ENCODE measurements around the gene FCRLA. TPM values are rescaled to one million over a fixed set of nuclear protein-coding genes. Genes with fewer than 3 reads are reported as not detected.

Gene FCRLA
- total RNA-seq, 2 experiments from 2014 or later, result 409 to 672 TPM

DNA sequence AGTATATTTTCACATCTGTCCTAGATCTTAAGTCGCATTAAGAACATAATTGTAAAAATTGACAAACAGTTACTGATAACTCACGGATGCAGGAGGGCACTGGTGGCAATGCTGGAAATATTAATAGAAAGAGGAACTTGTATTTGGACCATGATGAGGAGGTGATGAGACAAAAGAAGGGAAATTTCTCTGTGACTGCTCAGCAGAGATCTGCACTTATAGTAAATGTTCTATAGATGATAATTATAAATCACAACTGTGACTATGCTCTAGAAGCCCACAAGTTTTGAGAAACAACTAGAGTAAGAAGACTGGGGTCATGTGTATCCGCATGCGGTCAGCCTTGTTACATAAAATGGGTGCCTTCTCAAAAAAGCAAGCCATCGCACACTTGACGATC, 33.9 kb downstream of the FCRLA start:
- Histone ChIP-seq H4K20me1 (ENCODE audit: insufficient read depth, low read length) (no peaks in the 10 kb centered on the region), H3K79me2 (ENCODE audit: insufficient read depth, low read depth, low read length) (no peaks in the 10 kb centered on the region), H3K4me2 (ENCODE audit: low read length) (peak overlapping the region; percentile 57), H3K4me1 (ENCODE audit: insufficient read depth, low read length, poor library complexity, severe bottlenecking) (peaks cover 48% of the 10 kb centered on the region), H3K4me3 (ENCODE audit: low read depth, low read length, poor library complexity, severe bottlenecking) (no peak overlapping the region), H3K36me3 (ENCODE audit: insufficient read depth, low read length) (no peaks in the 10 kb centered on the region), H2AFZ (ENCODE audit: low read length) (peak overlapping the region; percentile 20; the same call in 1 of the 2 replicates), H3K9me2 (ENCODE audit: insufficient read depth, low read length) (no peaks in the 10 kb centered on the region), H3K9me3 (ENCODE audit: low read length) (no peaks in the 10 kb centered on the region), H3K27ac (ENCODE audit: low read depth, low read length, poor library complexity, severe bottlenecking) (no peak overlapping the region)
- ChIA-PET POLR2A (interaction anchor here (0.7 to 7.0 kb wide), 5 partner anchors 9 to 209 kb away, joined by 3 to 64 read pairs (median 4); partner anchors contain the start of genes DUSP12 and FCRLA), CTCF (ENCODE audit: unreplicated experiment) (interaction anchor here (0.8 to 1.4 kb wide), 4 partner anchors 14 to 254 kb away, joined by 3 to 4 read pairs (median 3); no protein-coding TSS in a partner anchor)
- peak; percentile 32 for DNase-seq (ENCODE audit: low spot score)
- TF ChIP-seq, protein P1, sequence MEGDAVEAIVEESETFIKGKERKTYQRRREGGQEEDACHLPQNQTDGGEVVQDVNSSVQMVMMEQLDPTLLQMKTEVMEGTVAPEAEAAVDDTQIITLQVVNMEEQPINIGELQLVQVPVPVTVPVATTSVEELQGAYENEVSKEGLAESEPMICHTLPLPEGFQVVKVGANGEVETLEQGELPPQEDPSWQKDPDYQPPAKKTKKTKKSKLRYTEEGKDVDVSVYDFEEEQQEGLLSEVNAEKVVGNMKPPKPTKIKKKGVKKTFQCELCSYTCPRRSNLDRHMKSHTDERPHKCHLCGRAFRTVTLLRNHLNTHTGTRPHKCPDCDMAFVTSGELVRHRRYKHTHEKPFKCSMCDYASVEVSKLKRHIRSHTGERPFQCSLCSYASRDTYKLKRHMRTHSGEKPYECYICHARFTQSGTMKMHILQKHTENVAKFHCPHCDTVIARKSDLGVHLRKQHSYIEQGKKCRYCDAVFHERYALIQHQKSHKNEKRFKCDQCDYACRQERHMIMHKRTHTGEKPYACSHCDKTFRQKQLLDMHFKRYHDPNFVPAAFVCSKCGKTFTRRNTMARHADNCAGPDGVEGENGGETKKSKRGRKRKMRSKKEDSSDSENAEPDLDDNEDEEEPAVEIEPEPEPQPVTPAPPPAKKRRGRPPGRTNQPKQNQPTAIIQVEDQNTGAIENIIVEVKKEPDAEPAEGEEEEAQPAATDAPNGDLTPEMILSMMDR (conservative IDR thresholded peaks at IDR 0.05; ENCODE audit: low read length), result no peak
- TF ChIP-seq EZH2phosphoT487 (IDR thresholded peaks at IDR 0.05; ENCODE audit: borderline replicate concordance, low read depth, low read length), result no peak
- intact Hi-C loops (cut with micrococcal nuclease; ENCODE audit: unreplicated experiment), result loop anchor here (1.0 to 10.0 kb wide), 2 partner anchors 176 to 254 kb away; no protein-coding TSS in a partner anchor
- no TSS peak for BruUV-seq (replicated peaks)

DNA sequence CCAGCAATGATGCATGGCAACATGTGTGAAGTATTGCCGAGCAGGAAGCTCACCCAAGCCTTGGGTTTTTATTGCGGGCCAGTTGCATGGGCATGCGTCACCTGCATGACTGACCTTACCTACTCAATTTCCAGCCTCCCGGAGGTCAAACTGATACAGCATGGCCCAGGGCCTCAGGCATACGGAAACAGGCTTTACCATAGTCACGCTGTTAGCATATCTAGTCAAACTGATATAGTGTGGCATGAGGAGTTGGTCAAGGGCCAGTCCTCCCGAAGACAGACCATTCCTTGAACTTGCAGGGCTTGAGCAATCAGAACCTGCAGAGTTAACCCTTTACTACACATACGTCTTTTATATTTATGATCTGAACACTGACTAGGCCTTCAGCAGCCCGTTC, 36.2 kb downstream of the FCRLA start:
- H3K9me2 ChIP-seq (ENCODE audit: insufficient read depth, low read length), result no peaks in the 10 kb centered on the region
- H4K20me1 ChIP-seq (ENCODE audit: insufficient read depth, low read length), result no peaks in the 10 kb centered on the region
- H3K4me3 ChIP-seq (ENCODE audit: low read depth, low read length, poor library complexity, severe bottlenecking), result no peak overlapping the region
- no peaks in the 10 kb centered on the region for H3K36me3 ChIP-seq (ENCODE audit: insufficient read depth, low read length)
- ChIA-PET POLR2A (interaction anchor here (0.7 to 1.1 kb wide), 2 partner anchors 42 to 363 kb away, joined by 3 read pairs; no protein-coding TSS in a partner anchor), CTCF (ENCODE audit: unreplicated experiment) (no interaction called here)
- H3K4me1 ChIP-seq (ENCODE audit: insufficient read depth, low read length, poor library complexity, severe bottlenecking), result peaks cover 41% of the 10 kb centered on the region
- no TSS peak for BruUV-seq (replicated peaks)
- H2AFZ ChIP-seq (ENCODE audit: low read length), result no peak overlapping the region
- H3K9me3 ChIP-seq (ENCODE audit: low read length), result no peaks in the 10 kb centered on the region
- no peaks in the 10 kb centered on the region for H3K79me2 ChIP-seq (ENCODE audit: insufficient read depth, low read depth, low read length)
- TF ChIP-seq, protein P1 (conservative IDR thresholded peaks at IDR 0.05; ENCODE audit: low read length), result no peak
- no peak overlapping the region for H3K27ac ChIP-seq (ENCODE audit: low read depth, low read length, poor library complexity, severe bottlenecking)
- no peak for DNase-seq (ENCODE audit: low spot score)
- no peak overlapping the region for H3K4me2 ChIP-seq (ENCODE audit: low read length)
- intact Hi-C loops (cut with micrococcal nuclease; ENCODE audit: unreplicated experiment), result loop anchor here (10.0 kb wide), 1 partner anchor 178 kb away; no protein-coding TSS in a partner anchor

DNA sequence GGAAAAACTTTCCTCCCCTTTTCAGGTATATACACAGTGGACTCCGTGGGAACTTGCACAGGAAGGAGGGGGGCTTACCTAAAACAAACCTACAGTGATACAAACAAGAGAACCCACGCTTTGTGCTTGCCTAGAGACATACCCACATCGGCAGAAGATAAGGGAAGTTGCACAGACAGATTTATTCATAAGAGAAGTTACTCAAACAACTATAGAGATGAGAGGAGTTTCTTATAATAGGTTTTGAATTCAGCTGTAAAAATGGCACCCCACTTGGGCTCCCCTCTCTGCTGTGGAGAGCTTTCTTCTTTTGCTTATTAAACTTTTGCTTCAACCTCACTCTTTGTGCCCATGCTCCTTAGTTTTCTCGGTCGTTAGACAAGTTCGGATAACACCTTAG, 40.8 kb downstream of the FCRLA start:
- Histone ChIP-seq H3K79me2 (ENCODE audit: insufficient read depth, low read depth, low read length) (peaks cover 23% of the 10 kb centered on the region), H3K4me3 (ENCODE audit: low read depth, low read length, poor library complexity, severe bottlenecking) (no peak overlapping the region), H2AFZ (ENCODE audit: low read length) (peak overlapping the region; percentile 37; the same call in 1 of the 2 replicates), H3K4me1 (ENCODE audit: insufficient read depth, low read length, poor library complexity, severe bottlenecking) (peaks cover 28% of the 10 kb centered on the region), H3K27ac (ENCODE audit: low read depth, low read length, poor library complexity, severe bottlenecking) (no peak overlapping the region), H3K9me3 (ENCODE audit: low read length) (no peaks in the 10 kb centered on the region), H4K20me1 (ENCODE audit: insufficient read depth, low read length) (no peaks in the 10 kb centered on the region), H3K9me2 (ENCODE audit: insufficient read depth, low read length) (no peaks in the 10 kb centered on the region), H3K36me3 (ENCODE audit: insufficient read depth, low read length) (peaks cover 18% of the 10 kb centered on the region), H3K4me2 (ENCODE audit: low read length) (peak overlapping the region; percentile 44)
- POLR2A ChIA-PET, result interaction anchor here (1.0 kb wide), 1 partner anchor 22 kb away, joined by 3 read pairs; no protein-coding TSS in a partner anchor
- intact Hi-C loops (cut with micrococcal nuclease; ENCODE audit: unreplicated experiment), result loop anchor here (10.0 kb wide), 1 partner anchor 183 kb away; no protein-coding TSS in a partner anchor
- BruUV-seq (replicated peaks), result no TSS peak
- CTCF ChIA-PET (ENCODE audit: unreplicated experiment), result no interaction called here
- TF ChIP-seq, protein P1 (conservative IDR thresholded peaks at IDR 0.05; ENCODE audit: low read length), result no peak
- DNase-seq (ENCODE audit: low spot score), result no peak

All from OCI-LY7 (cell line).